ENCODE data around the gene TBL1Y. TPM values are rescaled to one million over a fixed set of nuclear protein-coding genes. Genes with fewer than 3 reads are reported as not detected.

TBL1Y gene
- total and polyA plus RNA-seq, 10 of the 15 experiments (the other 5 are each of a cell fraction or from before 2014, with no cell fraction given): not detected

DNA sequence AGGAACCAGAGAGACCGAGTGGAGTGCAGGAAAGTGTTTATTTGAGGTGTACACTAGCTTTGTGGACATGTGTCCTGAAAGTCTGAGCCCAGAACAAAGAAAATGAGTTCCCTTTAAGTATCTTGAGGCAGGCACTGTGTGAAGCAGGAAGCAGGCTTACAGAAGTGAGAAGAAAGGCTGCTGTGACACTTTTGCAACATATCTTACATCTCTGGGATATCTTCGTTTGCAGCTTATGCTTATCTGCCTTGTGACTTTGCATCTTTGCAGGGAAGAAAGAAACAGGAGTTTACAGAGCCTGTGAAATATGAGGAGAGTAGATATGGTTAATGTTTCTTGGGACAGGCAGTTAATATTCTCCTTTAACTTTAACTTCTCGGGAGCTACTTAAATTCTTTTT is 92.1 kb downstream of the TBL1Y start:
- FAIRE-seq: no peak
- RAD21 ChIA-PET (ENCODE audit: unreplicated experiment): no interaction called here

DNA sequence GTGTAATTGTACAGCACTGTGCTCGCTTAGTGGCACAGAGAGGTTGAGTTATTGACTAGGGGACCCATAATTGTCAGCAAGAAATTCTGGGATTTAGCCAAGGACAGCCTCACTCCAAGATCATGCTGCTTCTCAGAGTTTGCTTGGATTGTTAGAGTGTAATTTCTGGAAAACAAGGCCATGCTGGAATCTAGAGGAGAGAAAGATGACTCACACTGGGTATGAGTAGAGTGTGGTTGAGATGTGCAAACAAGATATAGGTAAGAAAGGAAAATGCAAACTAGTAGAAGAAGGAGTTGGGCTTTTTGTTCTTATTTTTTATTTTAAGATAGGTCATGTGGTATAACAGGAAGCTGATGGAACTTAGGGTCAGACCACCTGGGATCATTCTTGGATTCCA is 97.4 kb downstream of the TBL1Y start:
- in situ Hi-C loops (cut with MboI): no loop called here
- TF ChIP-seq SMC3 (IDR thresholded peaks at IDR 0.05; ENCODE audit: borderline replicate concordance, low read length): no peak
- TF ChIP-seq, protein P1, sequence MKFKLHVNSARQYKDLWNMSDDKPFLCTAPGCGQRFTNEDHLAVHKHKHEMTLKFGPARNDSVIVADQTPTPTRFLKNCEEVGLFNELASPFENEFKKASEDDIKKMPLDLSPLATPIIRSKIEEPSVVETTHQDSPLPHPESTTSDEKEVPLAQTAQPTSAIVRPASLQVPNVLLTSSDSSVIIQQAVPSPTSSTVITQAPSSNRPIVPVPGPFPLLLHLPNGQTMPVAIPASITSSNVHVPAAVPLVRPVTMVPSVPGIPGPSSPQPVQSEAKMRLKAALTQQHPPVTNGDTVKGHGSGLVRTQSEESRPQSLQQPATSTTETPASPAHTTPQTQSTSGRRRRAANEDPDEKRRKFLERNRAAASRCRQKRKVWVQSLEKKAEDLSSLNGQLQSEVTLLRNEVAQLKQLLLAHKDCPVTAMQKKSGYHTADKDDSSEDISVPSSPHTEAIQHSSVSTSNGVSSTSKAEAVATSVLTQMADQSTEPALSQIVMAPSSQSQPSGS (IDR thresholded peaks at IDR 0.05; ENCODE audit: low read length): no peak
- no peak for TF ChIP-seq MTA3 (IDR thresholded peaks at IDR 0.05; ENCODE audit: borderline replicate concordance, low read length)
- TF ChIP-seq, protein P2, sequence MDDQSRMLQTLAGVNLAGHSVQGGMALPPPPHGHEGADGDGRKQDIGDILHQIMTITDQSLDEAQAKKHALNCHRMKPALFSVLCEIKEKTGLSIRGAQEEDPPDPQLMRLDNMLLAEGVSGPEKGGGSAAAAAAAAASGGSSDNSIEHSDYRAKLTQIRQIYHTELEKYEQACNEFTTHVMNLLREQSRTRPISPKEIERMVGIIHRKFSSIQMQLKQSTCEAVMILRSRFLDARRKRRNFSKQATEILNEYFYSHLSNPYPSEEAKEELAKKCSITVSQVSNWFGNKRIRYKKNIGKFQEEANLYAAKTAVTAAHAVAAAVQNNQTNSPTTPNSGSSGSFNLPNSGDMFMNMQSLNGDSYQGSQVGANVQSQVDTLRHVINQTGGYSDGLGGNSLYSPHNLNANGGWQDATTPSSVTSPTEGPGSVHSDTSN (IDR thresholded peaks at IDR 0.05; ENCODE audit: insufficient replicate concordance, low read depth, low read length): no peak
- TF ChIP-seq, protein P3, sequence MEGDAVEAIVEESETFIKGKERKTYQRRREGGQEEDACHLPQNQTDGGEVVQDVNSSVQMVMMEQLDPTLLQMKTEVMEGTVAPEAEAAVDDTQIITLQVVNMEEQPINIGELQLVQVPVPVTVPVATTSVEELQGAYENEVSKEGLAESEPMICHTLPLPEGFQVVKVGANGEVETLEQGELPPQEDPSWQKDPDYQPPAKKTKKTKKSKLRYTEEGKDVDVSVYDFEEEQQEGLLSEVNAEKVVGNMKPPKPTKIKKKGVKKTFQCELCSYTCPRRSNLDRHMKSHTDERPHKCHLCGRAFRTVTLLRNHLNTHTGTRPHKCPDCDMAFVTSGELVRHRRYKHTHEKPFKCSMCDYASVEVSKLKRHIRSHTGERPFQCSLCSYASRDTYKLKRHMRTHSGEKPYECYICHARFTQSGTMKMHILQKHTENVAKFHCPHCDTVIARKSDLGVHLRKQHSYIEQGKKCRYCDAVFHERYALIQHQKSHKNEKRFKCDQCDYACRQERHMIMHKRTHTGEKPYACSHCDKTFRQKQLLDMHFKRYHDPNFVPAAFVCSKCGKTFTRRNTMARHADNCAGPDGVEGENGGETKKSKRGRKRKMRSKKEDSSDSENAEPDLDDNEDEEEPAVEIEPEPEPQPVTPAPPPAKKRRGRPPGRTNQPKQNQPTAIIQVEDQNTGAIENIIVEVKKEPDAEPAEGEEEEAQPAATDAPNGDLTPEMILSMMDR (IDR thresholded peaks at IDR 0.05 in 2 of 3, conservative IDR thresholded peaks at IDR 0.05 in 1 of 3; ENCODE audit: control insufficient read depth in 2 of 3, extremely low read depth in 1 of 3, insufficient read depth in 1 of 3, low read depth in 3 of 3, low read length in 3 of 3): no peak
- no peak for TF ChIP-seq PAX8 (IDR thresholded peaks at IDR 0.05)

More for the DNA sequence above, 92.1 kb downstream of the TBL1Y start:
- Histone ChIP-seq H3K79me2 (ENCODE audit: control insufficient read depth, insufficient read depth, low read length) (no peaks in the 10 kb centered on the region), H3K27ac (ENCODE audit: control insufficient read depth, insufficient read depth) (no peak overlapping the region), H2AFZ (ENCODE audit: control insufficient read depth, low read depth, low read length) (no peak overlapping the region), H3K4me1 (ENCODE audit: control insufficient read depth, insufficient read depth, low read length) (no peaks in the 10 kb centered on the region), H3K9me3 (replicated peaks; ENCODE audit: control insufficient read depth, insufficient read depth, low read length) (no peaks in the 10 kb centered on the region), H4K20me1 (ENCODE audit: control insufficient read depth, insufficient read depth) (no peaks in the 10 kb centered on the region), H3K4me3 (no peak overlapping the region), H3K9ac (ENCODE audit: control insufficient read depth, insufficient read depth, low read length) (no peak overlapping the region), H3K36me3 (ENCODE audit: control insufficient read depth in 2 of 2, insufficient read depth in 2 of 2, low read length in 1 of 2) (no peaks in the 10 kb centered on the region), H3K27me3 (replicated peaks in 1 of 2; ENCODE audit: control insufficient read depth in 2 of 2, insufficient read depth in 2 of 2, low read length in 1 of 2) (no peaks in the 10 kb centered on the region), H3K4me2 (ENCODE audit: control insufficient read depth, insufficient read depth) (no peak overlapping the region)
- no peak for ATAC-seq
- no peak for DNase-seq (ENCODE audit: low read depth, low spot score)
- in situ Hi-C loops (cut with MboI): no loop called here
- BruUV-seq (replicated peaks): no TSS peak
- POLR2A ChIA-PET: no interaction called here
- CTCF ChIA-PET: no interaction called here
- SMC1A ChIA-PET (ENCODE audit: uncharacterized antibody, unreplicated experiment): no interaction called here
- no CpG with 5 or more reads among the region's 3 CpGs for WGBS (ENCODE audit: insufficient coverage, insufficient replicate concordance, low lambda C conversion rate, missing lambda C conversion rate)
- TF ChIP-seq, protein P4, sequence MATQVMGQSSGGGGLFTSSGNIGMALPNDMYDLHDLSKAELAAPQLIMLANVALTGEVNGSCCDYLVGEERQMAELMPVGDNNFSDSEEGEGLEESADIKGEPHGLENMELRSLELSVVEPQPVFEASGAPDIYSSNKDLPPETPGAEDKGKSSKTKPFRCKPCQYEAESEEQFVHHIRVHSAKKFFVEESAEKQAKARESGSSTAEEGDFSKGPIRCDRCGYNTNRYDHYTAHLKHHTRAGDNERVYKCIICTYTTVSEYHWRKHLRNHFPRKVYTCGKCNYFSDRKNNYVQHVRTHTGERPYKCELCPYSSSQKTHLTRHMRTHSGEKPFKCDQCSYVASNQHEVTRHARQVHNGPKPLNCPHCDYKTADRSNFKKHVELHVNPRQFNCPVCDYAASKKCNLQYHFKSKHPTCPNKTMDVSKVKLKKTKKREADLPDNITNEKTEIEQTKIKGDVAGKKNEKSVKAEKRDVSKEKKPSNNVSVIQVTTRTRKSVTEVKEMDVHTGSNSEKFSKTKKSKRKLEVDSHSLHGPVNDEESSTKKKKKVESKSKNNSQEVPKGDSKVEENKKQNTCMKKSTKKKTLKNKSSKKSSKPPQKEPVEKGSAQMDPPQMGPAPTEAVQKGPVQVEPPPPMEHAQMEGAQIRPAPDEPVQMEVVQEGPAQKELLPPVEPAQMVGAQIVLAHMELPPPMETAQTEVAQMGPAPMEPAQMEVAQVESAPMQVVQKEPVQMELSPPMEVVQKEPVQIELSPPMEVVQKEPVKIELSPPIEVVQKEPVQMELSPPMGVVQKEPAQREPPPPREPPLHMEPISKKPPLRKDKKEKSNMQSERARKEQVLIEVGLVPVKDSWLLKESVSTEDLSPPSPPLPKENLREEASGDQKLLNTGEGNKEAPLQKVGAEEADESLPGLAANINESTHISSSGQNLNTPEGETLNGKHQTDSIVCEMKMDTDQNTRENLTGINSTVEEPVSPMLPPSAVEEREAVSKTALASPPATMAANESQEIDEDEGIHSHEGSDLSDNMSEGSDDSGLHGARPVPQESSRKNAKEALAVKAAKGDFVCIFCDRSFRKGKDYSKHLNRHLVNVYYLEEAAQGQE (IDR thresholded peaks at IDR 0.05; ENCODE audit: low read depth, low read length): no peak
- intact Hi-C loops (cut with micrococcal nuclease; ENCODE audit: unreplicated experiment): no loop called here

More for the DNA sequence above, 97.4 kb downstream of the TBL1Y start:
- H3K27me3 ChIP-seq (replicated peaks in 1 of 2; ENCODE audit: control insufficient read depth in 2 of 2, insufficient read depth in 2 of 2, low read length in 1 of 2): no peaks in the 10 kb centered on the region
- no CpG with 5 or more reads among the region's 1 CpG for WGBS (ENCODE audit: insufficient coverage, insufficient replicate concordance, low lambda C conversion rate, missing lambda C conversion rate)
- SMC1A ChIA-PET (ENCODE audit: uncharacterized antibody, unreplicated experiment): no interaction called here
- no peak overlapping the region for H3K4me2 ChIP-seq (ENCODE audit: control insufficient read depth, insufficient read depth)
- no peak for FAIRE-seq
- no peaks in the 10 kb centered on the region for H3K79me2 ChIP-seq (ENCODE audit: control insufficient read depth, insufficient read depth, low read length)
- no peak for ATAC-seq
- no peak overlapping the region for H3K4me3 ChIP-seq
- no peak overlapping the region for H3K9ac ChIP-seq (ENCODE audit: control insufficient read depth, insufficient read depth, low read length)
- RAD21 ChIA-PET (ENCODE audit: unreplicated experiment): no interaction called here
- no TSS peak for BruUV-seq (replicated peaks)
- no peaks in the 10 kb centered on the region for H3K9me3 ChIP-seq (replicated peaks; ENCODE audit: control insufficient read depth, insufficient read depth, low read length)
- CTCF ChIA-PET: no interaction called here
- DNase-seq (ENCODE audit: low read depth, low spot score): no peak
- H3K4me1 ChIP-seq (ENCODE audit: control insufficient read depth, insufficient read depth, low read length): no peaks in the 10 kb centered on the region
- H2AFZ ChIP-seq (ENCODE audit: control insufficient read depth, low read depth, low read length): no peak overlapping the region
- intact Hi-C loops (cut with micrococcal nuclease; ENCODE audit: unreplicated experiment): no loop called here
- no peaks in the 10 kb centered on the region for H4K20me1 ChIP-seq (ENCODE audit: control insufficient read depth, insufficient read depth)
- H3K27ac ChIP-seq (ENCODE audit: control insufficient read depth, insufficient read depth): no peak overlapping the region
- H3K36me3 ChIP-seq (ENCODE audit: control insufficient read depth in 2 of 2, insufficient read depth in 2 of 2, low read length in 1 of 2): no peaks in the 10 kb centered on the region
- POLR2A ChIA-PET: no interaction called here

Measured in GM12878 (cell line).